A549 treated with AZD9567 at 1 μM for 4 hours (cell line): Measurements from ENCODE around the gene FAM180A. TPM values are rescaled to one million over a fixed set of nuclear protein-coding genes. Genes with fewer than 3 reads are reported as not detected.

Source experiments
- total RNA-seq: library from RNA; stranded (reverse); fragments of 200-300 nt; extraction: Qiagen RNA extraction; gene quantifications from 5 replicates; pipeline ENCODE4 v1.2.3, GENCODE V29; 2022; ENCODE audit not compliant: insufficient read depth

Gene FAM180A
- 0.07 TPM in 1 of 5 replicates, not detected in the others for total RNA-seq

DNA sequence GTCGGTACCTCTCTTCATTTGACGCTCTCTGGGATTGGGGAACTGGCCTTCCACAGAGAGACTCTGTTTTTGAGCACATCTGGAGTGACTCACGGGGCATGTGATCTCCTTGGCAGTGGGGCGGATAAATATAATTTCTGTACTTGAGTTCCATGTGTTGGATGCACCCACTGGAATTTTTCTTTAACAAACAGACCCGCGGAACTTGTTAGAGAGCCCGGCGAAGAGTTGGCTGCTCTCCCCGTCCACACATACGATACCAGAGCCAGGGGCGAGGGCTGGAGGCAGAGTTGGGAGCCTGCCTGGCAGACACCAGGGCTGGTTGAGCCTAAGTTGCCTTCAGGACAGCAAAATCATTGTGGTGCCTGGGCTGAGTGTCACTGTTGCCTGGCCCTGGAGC is at the start of gene FAM180A:
FAM180A (minus strand) TSS at position 44 of the 400 bp plus-strand sequence. CDS start 233 bp downstream, outside the sequence.

DNA sequence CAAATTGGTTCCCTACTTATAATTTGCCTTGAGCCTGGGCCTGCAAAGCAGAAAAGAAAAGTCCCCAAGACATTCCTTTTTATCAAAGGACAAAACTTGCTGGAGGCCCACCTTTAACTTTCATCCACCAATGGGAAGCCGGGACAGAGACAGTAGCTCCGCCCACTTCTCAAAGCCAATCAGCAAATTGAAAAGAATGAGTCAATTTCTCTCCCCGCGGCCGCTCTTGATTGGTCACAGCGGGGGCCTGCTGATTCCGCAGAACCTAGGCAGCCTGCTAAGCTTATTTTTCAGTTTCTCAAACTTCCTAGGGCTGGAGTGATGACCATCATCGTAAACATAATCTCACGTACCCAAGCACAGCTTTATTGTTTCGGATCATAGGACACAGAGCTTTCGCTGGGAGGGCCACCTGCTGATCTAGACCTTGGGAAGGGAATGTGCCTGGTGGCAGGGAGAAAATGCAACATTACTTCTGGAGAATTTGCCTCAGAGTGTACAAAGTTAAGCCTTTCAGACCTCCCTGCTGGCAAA is 20.4 kb downstream of the FAM180A start, which contains the start of gene SLC13A4:
SLC13A4 (minus strand) TSS at position 51 of the 534 bp plus-strand sequence. CDS start 690 bp downstream, outside the sequence.

Other genes with a start within 250 kb of the FAM180A start
- 10.5 to 15.5 TPM (median 11.3 TPM) in 5 replicates for gene CNOT4, start 238.7 kb downstream of the FAM180A start, total RNA-seq
- 40.4 to 48.8 TPM (median 45.4 TPM) in 5 replicates for gene NUP205, start 190.9 kb downstream of the FAM180A start, total RNA-seq
- gene STMP1, start 86.3 kb downstream of the FAM180A start, total RNA-seq, result 27.8 to 35.2 TPM (median 34.0 TPM) in 5 replicates
- not detected in 5 replicates for gene SLC13A4, start 20.6 kb downstream of the FAM180A start, total RNA-seq
- 90.9 to 128 TPM (median 114 TPM) in 5 replicates for gene MTPN, start 228.5 kb upstream of the FAM180A start, total RNA-seq